HG03135 (cell line): Measurements from ENCODE around the gene GET4.

Source experiments
- ATAC-seq: cut with Tn5 transposase; IDR thresholded peaks from one replicate; pipeline ENCODE4 v1.9.1; 2021; ENCODE audit warnings: mild to moderate bottlenecking, moderate library complexity; ENCODE audit not compliant: unreplicated experiment

GET4 gene

DNA sequence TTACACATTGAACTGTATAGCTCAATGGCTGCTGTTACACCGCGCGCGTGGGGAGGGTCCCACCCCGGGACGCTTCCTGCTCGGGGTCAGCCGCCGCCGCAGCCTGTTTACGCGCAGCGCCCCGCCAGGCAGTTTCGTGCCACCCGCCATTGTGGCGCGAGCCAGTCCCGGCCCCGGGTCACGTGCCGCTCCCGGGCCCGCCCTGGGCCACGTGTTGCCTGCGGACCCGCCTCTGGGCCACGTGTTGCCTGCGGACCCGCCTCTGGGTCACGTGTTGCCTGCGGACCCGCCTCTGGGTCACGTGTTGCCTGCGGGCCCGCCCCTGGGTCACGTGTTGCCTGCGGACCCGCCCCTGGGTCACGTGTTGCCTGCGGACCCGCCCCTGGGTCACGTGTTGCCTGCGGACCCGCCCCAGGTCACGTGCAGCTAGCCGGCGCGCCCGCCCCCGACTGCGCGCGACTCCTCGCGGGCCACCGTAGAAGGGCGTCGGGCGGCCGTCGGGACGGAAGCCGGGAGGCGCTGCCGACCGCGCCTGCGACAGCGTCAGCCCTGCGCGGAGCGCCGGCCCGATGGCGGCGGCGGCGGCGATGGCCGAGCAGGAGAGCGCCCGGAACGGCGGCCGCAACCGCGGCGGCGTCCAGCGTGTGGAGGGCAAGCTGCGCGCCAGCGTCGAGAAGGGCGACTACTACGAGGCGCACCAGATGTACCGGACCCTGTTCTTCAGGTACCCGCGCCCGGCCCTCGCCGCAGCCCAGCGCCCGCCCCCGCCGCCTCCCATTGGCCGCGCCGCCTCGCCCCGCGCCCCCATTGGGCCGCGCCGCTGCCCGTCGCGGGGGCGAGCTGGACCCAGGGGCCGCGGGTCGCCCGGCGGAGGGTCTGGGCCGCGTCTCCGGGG, at the start of gene GET4:
Gene GET4, plus strand, starts transcription at position 478 of the 895 bp plus-strand sequence. Its CDS starts 92 bp downstream, at position 570.
- ATAC-seq, result peak; percentile 70

- no peak for ATAC-seq
Measured at GRCh38 chr7:828793-829561, 47.4 kb upstream of the GET4 start.

- no peak for ATAC-seq
Measured at GRCh38 chr7:830069-830468, 46.3 kb upstream of the GET4 start.

DNA sequence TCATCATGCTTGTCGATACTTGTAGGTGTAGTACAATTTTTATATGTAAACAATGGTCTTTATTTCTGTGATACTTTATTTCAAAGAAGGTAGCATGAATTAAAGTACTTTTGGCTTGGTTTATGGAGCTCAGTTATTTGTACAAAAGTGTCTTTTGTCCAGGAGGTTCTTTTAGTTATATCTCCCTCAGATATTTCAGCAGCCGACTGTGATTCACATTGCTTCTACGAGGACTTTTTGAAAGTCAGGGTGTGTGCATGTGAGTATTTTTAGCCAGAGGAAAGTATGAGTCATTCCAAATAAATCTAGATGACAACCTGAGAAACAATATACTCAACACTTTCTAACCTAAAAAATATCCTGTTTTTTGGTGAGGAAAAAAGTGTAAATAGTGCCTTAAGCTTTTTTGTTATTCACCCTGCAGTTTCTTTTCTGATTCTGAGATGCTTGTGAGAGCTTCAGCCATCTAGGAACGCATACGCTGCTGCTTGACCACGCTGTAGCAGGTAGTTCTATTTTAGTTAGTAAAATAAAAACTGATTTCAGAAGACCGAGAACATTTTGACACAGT, 44.7 kb upstream of the GET4 start:
- peak; percentile 68 for ATAC-seq

DNA sequence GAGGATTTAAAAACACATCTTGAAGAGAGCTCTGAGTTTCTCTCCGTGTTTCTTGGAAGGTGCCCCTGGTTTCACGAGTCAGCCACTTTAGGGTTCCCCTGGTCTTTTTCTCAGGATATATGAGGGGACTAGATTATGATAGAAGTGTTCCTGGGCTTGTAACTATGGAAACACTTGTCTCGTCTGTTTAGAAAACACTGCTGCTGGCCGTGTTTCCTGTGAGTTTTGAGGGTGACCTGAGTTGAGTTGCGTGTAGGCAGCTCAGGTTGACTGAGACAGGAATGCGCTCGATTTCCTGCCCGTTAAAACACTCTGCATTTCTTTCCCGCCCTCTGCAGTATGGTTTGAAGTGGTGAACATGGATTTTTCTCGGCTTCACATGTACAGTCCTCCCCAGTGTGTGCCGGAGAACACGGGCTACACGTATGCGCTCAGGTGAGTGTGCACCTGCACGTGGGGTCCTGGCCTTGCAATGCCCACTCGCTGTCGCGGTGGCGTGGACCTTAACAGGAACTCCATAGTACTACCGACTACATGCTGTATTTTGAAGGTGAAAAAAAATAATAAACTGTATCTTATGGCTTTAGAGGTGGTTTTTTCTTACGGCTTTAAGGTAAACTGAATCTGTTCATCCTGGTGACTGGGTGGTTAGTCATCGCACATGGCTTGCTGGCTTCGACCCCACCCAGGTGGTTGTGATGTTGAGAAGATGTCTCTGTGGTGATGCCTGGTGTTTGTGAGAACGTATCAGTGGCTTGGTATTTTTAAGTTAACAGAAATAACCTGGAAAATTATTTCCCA, 44.0 kb upstream of the GET4 start, which contains the start of gene SUN1:
Gene SUN1, plus strand, starts transcription at position 310 of the 801 bp plus-strand sequence. Its CDS starts 49 bp downstream, at position 359.
- ATAC-seq, result peak; percentile 52

DNA sequence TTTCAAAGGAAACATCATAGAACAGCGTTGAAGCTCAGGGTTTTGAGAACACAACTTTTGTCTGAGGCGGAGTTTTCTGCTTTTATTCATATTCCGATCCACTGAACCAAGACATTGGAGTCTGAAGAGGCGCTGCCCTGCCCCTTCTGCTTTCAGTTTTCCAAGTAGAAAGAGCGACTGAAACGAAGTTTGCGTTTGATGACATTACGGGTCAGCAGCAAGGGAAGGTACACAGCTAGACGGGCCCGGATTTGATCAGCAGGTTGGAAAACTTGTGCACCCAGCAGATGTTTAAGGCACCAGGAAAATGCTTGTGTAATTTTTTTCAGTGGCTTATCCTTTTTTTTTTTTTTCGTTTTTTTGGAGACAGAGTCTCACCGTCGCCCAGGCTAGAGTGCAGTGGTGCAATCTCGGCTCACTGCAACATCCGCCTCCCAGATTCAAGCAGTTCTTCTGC, 43.4 kb upstream of the GET4 start:
- no peak for ATAC-seq

GRCh38 chr7:833601-834258, 42.6 kb upstream of the GET4 start:
- no peak for ATAC-seq

GRCh38 chr7:834277-834676, 42.1 kb upstream of the GET4 start:
- no peak for ATAC-seq

GRCh38 chr7:835021-835420, 41.3 kb upstream of the GET4 start:
- no peak for ATAC-seq

DNA sequence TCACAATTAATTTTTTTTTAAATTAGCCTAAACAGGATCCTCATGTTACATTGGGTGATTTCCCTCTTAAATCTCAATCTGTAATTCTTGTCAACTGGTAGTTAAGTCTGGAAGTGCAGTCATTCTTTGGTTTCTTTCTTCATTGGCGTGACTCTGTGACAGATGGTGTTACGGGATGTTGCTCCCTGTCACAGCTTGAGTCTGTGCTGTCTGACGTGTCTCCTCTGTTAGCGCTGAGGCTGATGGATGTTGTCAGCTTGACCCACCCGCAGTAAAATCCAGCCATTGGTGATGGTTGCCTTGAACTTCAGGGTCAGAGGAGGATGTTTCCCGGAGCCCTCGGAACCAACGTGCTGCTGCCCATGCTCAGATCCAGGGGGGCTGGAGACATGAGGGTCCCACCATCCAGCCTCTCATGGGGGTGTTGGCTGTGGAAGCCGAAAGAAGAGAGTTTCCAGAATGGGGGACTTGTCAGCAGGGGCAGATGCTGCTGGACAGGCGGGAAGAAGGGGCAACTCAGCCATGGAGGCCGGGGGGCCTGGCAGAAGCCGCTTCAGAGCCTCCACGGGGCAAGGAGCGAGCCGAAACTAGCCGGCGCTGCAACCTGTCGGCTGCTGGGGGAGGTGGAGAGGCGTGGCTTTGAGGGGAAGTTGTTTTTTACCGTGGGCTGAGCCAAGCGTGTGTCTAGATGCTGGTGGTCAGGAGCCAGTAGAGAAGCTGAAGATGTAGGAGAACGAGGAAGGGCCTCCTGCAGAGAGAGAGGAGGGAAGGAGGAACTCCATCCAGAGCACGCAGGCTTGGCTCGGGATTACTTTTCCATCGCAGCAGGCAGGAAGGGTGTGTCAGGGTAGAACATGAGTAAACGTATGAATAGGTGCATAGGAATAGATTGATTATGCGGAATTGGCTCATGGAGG, 40.6 kb upstream of the GET4 start:
- no peak for ATAC-seq

- ATAC-seq, result no peak
Measured at GRCh38 chr7:836429-836828, 39.9 kb upstream of the GET4 start.

DNA sequence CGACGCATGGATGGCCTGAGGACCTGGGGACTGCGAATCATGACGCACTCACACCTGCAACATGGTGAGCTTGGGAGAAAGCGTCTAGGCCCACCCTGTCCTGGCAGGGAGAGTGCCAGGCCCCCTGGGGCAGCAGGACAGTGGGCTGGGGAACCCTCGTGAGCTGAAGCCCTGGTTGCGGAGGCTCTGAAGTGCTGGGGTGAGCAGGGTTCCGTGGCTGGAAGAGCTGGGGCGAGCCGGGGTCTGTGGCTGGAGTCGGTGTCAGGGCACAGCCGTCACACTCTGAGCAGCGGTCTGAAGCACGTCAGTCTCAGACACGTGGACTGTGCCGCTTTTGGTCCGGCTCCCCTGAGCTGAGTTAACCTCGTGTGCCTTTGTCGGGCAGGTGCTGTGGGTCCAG, 39.4 kb upstream of the GET4 start:
- ATAC-seq, result no peak

GRCh38 chr7:840001-840600, 36.3 kb upstream of the GET4 start:
- ATAC-seq, result no peak

DNA sequence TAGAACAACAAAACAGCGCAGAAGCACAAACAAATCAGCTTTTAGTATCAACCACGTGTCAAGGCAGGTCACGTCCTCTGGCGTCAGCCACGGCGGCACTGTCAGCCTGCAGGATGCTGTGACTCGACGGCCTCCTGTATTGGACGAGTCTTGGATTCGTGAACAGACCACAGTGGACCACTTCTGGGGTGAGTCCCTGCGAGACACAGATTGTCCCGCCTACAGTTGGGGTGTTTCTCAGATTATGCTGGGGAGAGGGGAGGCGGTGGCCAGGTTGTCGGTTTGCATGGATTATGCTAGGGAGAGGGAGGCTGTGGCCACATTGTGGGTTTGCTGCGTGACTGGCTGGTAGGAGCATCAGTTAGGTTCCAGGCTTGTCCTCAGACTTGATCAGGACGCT, 34.4 kb upstream of the GET4 start:
- no peak for ATAC-seq

DNA sequence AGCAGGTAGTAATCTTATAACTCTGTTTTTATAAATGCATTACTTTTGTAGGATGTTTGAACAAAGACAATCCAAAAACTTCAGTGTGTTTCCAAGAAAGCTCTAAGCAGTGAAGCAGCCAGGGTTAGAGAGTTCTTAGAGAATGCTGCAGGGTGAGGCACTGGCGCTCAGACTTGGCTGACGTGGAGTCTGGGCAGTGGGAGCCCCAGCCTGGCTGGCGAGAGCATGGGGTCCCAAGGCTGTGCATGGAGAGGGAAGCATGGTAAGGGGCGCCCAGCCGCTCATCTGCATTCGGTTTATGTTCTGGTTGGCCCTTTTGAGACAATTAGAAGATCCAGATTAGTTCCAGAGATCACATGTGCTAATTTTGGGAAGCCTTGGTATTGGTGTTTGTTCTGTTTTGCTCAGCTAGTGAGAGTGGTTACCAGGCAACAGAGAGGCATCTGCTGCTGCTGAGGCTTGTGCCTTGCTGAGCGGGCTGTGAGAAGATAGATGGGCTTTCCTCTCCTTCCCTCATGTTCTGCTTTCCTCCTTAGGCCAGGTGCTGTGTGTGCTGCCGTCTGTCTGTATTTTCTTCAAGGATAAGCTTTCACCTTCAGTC, 33.8 kb upstream of the GET4 start:
- no peak for ATAC-seq

DNA sequence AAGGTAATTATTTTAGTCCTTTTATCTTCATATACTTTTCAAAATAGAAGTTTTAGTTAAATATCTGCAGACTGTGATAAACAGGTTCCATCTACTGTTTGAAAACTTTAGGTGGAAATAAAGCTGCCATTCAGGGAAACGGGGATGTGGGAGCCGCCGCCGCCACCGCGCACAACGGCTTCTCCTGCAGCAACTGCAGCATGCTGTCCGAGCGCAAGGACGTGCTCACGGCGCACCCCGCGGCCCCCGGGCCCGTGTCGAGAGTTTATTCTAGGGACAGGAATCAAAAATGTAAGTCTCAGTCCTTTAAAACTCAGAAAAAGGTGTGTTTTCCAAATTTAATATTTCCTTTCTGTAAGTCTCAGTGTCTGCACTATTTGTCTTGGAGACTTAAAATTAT, 33.1 kb upstream of the GET4 start:
- no peak for ATAC-seq

DNA sequence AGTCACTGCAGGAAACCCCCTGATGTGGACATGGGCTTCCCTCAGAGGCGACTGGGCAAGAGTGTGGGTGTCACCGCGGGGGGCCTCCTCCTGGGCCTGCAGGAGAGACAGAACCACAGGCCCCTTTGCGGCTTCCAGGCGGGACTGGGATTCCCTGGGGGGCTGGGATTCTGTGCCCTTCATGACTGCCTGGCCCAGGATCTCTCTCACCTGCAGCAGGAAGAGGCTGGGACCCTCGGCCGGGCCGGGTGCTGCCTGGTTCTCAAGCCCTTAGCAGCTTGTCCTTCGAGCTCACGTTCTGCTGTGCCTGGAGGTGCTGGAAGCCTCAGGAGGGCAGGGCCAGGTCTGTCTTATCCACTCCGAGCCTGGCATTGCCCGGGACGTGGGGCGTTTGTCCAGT, 32.3 kb upstream of the GET4 start:
- ATAC-seq, result no peak

- no peak for ATAC-seq
Measured at GRCh38 chr7:844514-844913, 31.8 kb upstream of the GET4 start.
